Measurements from ENCODE around the gene ZFAND3.

ZFAND3 gene

GRCh38 chr6:38159596-38159995, 340.1 kb downstream of the ZFAND3 start:
- no peak for DNase-seq

- DNase-seq, result no peak
Measured at GRCh38 chr6:38160831-38161230, 341.3 kb downstream of the ZFAND3 start.

- DNase-seq, result no peak
Measured at GRCh38 chr6:38161331-38161730, 341.8 kb downstream of the ZFAND3 start.

GRCh38 chr6:38161754-38162492, 342.4 kb downstream of the ZFAND3 start:
- DNase-seq, result no peak

GRCh38 chr6:38162493-38163185, 343.1 kb downstream of the ZFAND3 start:
- DNase-seq, result no peak

GRCh38 chr6:38163186-38164130, 343.9 kb downstream of the ZFAND3 start:
- DNase-seq, result no peak

- peak; percentile 4 for DNase-seq
Measured at GRCh38 chr6:38164131-38164481, 344.6 kb downstream of the ZFAND3 start.

GRCh38 chr6:38164671-38165108, 345.2 kb downstream of the ZFAND3 start:
- DNase-seq, result no peak

- no peak for DNase-seq
Measured at GRCh38 chr6:38166411-38167240, 347.1 kb downstream of the ZFAND3 start.

- no peak for DNase-seq
Measured at GRCh38 chr6:38167598-38167997, 348.1 kb downstream of the ZFAND3 start.

- DNase-seq, result no peak
Measured at GRCh38 chr6:38168126-38168525, 348.6 kb downstream of the ZFAND3 start.

- DNase-seq, result no peak
Measured at GRCh38 chr6:38168699-38169098, 349.2 kb downstream of the ZFAND3 start.

- DNase-seq, result no peak
Measured at GRCh38 chr6:38169221-38169976, 349.9 kb downstream of the ZFAND3 start.

GRCh38 chr6:38169977-38170526, 350.5 kb downstream of the ZFAND3 start:
- DNase-seq, result no peak

GRCh38 chr6:38170666-38171355, 351.3 kb downstream of the ZFAND3 start:
- DNase-seq, result no peak

- no peak for DNase-seq
Measured at GRCh38 chr6:38171997-38172738, 352.6 kb downstream of the ZFAND3 start.

GRCh38 chr6:38172739-38173410, 353.3 kb downstream of the ZFAND3 start:
- no peak for DNase-seq

GRCh38 chr6:38173909-38174308, 354.4 kb downstream of the ZFAND3 start:
- DNase-seq, result no peak

- DNase-seq, result no peak
Measured at GRCh38 chr6:38174315-38174714, 354.8 kb downstream of the ZFAND3 start.

All from hematopoietic multipotent progenitor cell treated with erythropoietin and hydrocortisone succinate and interleukin-3 and kit ligand, for 8 days (in vitro differentiated cells).